Suprapubic skin (tissue), 4 donors: ENCODE results near the gene CHST11.

ENCODE experiments used
- EP300 ChIP-seq: sonication (generic); formaldehyde crosslinking; IDR thresholded peaks from one replicate; pipeline ENCODE4 v1.6.1; 2017; ENCODE audit warnings: antibody characterized with exemption
- POLR2A ChIP-seq, 2 donors: fragments of 450-650 bp; IDR thresholded peaks; one replicate each; pipeline ENCODE4 v1.6.1; 2017; ENCODE audit warnings: antibody characterized with exemption in 2 of 2, mild to moderate bottlenecking in 2 of 2, moderate library complexity in 2 of 2
- POLR2AphosphoS5 ChIP-seq, 3 donors: sonication (generic); formaldehyde crosslinking; IDR thresholded peaks; one replicate each; pipeline ENCODE4 v1.6.1; 2017; ENCODE audit warnings: antibody characterized with exemption in 3 of 3
- TF ChIP-seq, protein P1 (sequence below), 2 donors: fragments of 200-600 bp in 1 of 2; fragments of 450-650 bp in 1 of 2; sonication (generic) in 1 of 2; IDR thresholded peaks; one replicate each; pipeline ENCODE4 v1.5.1; 2016 to 2019; ENCODE audit warnings: antibody characterized with exemption in 2 of 2, mild to moderate bottlenecking in 1 of 2, moderate library complexity in 1 of 2

DNA sequence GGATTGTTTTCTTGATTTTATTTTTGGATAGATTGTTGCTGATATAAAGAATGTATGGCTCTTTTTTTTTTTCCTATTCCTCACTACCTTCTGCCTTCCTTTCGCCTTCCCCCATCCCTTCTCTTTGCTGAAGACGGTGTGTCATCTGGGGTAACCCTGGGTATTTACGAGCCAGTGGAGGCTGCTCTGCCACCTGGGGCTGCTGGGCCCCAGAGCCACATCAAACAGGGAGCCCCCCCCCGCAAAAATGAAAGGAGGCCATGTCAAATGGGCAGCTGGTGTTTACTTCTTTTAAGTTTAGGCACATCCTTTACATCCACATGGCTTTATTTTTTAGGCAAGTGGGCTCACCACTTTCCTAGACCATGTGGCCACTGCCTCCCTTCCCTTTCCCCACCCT, 25.4 kb downstream of the CHST11 start:
- TF ChIP-seq, protein P1, sequence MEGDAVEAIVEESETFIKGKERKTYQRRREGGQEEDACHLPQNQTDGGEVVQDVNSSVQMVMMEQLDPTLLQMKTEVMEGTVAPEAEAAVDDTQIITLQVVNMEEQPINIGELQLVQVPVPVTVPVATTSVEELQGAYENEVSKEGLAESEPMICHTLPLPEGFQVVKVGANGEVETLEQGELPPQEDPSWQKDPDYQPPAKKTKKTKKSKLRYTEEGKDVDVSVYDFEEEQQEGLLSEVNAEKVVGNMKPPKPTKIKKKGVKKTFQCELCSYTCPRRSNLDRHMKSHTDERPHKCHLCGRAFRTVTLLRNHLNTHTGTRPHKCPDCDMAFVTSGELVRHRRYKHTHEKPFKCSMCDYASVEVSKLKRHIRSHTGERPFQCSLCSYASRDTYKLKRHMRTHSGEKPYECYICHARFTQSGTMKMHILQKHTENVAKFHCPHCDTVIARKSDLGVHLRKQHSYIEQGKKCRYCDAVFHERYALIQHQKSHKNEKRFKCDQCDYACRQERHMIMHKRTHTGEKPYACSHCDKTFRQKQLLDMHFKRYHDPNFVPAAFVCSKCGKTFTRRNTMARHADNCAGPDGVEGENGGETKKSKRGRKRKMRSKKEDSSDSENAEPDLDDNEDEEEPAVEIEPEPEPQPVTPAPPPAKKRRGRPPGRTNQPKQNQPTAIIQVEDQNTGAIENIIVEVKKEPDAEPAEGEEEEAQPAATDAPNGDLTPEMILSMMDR (IDR thresholded peaks at IDR 0.05): no peak
- TF ChIP-seq EP300: no peak
- TF ChIP-seq POLR2A (IDR thresholded peaks at IDR 0.05): no peak
- TF ChIP-seq POLR2AphosphoS5 (IDR thresholded peaks at IDR 0.05): no peak
